Measurements from ENCODE around the gene RNF222.

The RNF222 gene

DNA sequence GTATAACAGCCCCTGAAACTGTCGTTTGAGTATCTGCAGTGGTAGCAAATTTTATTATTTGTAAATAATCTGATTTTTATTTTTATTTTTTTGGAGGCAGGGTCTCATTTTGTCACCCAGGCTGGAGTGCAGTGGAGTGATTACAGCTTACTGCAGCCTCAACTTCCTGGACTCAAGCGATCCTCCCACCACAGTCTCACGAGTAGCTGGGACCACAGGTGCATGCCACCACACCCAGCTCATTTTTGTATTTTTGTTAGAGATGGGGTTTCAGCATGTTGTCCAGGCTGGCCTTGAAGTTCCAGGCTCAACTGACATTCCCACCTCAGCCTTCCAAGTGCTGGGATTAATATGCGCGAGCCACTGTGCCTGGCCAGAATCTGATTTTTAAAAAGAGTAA is 40.8 kb upstream of the RNF222 start:
- no peak for TF ChIP-seq ZFX (IDR thresholded peaks at IDR 0.05)
- TF ChIP-seq, protein P1, sequence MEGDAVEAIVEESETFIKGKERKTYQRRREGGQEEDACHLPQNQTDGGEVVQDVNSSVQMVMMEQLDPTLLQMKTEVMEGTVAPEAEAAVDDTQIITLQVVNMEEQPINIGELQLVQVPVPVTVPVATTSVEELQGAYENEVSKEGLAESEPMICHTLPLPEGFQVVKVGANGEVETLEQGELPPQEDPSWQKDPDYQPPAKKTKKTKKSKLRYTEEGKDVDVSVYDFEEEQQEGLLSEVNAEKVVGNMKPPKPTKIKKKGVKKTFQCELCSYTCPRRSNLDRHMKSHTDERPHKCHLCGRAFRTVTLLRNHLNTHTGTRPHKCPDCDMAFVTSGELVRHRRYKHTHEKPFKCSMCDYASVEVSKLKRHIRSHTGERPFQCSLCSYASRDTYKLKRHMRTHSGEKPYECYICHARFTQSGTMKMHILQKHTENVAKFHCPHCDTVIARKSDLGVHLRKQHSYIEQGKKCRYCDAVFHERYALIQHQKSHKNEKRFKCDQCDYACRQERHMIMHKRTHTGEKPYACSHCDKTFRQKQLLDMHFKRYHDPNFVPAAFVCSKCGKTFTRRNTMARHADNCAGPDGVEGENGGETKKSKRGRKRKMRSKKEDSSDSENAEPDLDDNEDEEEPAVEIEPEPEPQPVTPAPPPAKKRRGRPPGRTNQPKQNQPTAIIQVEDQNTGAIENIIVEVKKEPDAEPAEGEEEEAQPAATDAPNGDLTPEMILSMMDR (conservative IDR thresholded peaks at IDR 0.05): no peak
- H3K27ac ChIP-seq: no peak overlapping the region

DNA sequence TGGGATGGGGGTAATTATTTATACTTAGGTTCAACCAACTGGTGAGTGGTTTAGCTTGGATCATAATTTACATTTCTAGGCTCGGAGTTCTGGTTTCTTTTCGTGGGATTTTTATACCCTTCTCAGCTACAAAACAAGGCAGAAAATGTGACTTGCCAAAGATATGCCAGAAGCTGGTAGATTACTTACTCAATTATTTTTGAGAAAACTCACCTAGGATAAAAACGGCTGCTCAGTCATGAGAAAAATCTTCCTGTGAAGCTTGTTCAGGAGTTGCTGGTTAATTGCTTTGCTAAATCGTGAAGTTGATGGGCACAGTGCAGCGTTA is 39.2 kb upstream of the RNF222 start:
- H3K27ac ChIP-seq: peak overlapping the region; percentile 92
- TF ChIP-seq ZFX (IDR thresholded peaks at IDR 0.05): no peak
- TF ChIP-seq, protein P1 (conservative IDR thresholded peaks at IDR 0.05): peak; percentile 7; the same call in 1 of the 2 replicates

DNA sequence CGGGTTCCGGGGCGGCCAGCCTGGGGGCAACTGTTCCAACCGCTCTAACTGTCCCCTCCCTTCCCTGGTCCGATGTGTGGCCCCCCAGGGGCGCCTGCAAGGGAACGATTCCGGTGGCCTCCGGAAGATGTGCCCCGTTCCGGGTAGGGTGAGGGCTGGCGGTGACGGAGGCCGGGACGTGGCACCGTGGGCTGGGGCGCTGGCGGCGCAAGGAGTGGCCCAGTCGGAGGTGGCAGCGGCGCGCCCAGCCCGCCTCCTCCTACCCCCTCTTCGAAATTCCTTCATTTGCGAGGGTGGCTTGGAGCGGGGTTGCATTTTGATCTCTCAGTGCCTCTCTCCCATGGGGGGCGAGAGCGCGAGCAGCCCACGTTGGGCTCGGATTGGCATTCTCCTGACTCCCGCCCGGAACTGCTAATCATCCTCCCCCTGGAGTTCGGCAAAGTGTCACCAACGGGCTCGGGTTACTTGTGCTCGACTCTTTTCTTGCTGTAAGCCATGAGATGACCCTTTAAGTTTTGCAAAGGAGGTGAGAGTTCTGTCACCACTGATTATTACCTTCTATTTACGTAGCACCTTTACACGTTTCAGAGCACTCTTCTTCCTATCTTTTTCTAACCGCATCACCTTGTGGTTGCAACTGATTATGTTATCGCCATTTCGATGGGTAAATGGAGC is 38.7 kb upstream of the RNF222 start:
- TF ChIP-seq ZFX (IDR thresholded peaks at IDR 0.05): peak; percentile 90
- TF ChIP-seq, protein P1 (conservative IDR thresholded peaks at IDR 0.05): peak; percentile 16; the same call in 1 of the 2 replicates
- H3K27ac ChIP-seq: peak overlapping the region; percentile 92

DNA sequence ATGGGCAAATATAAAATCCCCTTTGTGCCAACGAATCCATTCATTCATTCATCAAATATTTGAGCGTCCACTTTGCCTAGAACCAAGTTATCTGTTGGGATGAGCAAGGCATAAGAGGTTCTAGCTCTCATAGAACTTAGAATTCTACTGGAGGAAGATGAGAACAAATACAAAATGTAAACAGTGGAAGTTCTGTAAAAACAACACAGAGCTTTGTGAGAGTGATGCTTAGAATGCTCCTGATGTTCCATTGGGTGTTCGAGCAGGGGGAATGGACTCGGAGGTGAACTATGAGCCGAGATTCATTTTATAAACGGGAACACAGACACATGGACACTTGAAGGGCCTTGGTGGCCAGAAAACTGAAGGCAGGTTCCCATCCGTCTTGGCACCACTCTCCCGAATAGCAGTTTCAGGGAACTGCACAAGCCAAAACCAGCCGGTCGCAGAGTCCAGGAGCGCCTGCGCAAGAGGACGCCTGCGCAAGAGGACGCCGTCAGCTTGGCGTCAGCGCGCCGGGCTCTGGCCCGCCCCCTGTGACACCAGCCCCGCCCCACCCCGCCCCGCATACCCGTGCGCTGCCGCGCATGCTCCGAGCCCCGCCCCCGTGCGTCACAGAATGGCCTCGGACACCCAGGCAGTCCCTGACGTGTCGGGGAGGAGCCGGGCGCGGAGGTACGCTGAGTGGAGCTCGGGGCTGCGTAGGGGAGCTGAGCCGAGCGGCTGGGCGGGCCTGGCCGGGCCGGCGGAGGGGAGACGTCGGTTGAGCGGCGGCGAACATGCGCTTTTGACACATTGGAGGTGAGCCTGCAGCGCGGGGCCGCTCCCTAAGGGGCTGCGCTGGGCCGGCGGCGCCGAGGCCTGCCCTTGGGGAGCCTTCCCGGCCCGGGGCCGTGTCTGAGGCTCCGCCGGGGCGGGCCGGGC is 37.9 kb upstream of the RNF222 start, which contains the start of gene NDEL1:
Gene NDEL1, plus strand, starts transcription at position 640 of the 924 bp plus-strand sequence. CDS start 8,388 bp downstream, outside the sequence.
- TF ChIP-seq ZFX (IDR thresholded peaks at IDR 0.05): peak; percentile 97
- TF ChIP-seq, protein P1 (conservative IDR thresholded peaks at IDR 0.05): no peak
- peak within 1 kb of the TSS; percentile 92 for H3K27ac ChIP-seq

DNA sequence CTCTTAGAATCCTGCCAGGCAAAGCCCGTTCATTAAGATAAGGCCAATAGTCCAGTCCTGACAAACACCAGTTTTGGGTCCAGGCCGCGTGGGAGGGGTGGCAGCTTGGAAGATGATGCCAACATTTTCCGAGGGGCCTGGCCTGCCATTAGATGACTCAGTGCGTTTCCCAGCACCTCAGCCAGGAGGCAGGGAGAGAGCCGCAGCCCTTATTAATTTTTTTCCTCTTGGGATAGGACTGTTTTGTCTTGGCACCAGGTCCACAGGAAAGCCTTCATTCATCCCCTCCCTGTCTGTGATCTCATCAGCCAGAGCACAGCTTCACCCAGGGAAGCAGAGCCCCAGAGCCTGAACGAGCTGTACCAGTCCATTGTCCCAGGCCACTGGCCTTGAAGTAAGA is 33.3 kb upstream of the RNF222 start:
- TF ChIP-seq ZFX (IDR thresholded peaks at IDR 0.05): no peak
- TF ChIP-seq, protein P1 (conservative IDR thresholded peaks at IDR 0.05): no peak
- no peak overlapping the region for H3K27ac ChIP-seq

DNA sequence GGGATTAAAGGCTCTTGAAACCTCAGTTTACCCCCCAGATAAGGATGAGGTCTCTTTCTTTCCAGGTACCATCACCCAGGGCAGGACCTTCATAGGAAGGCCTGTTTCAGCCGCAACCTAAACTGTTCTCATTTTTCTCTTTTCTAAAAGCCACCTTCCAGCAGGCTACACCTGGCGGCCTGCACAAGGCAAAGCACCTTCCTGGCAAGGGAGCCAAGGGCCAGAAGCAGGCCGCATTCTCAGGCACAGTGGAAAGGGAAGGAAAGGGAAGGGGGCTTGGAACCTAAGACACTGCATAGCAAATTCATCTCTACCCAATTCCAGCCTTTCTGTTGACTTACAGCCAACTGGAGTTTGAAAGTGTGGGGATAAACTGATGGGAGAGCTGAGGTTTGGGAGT is 29.2 kb upstream of the RNF222 start:
- TF ChIP-seq, protein P1 (conservative IDR thresholded peaks at IDR 0.05): no peak
- TF ChIP-seq ZFX (IDR thresholded peaks at IDR 0.05): no peak
- no peak overlapping the region for H3K27ac ChIP-seq
